ENCODE data around the gene ATMIN. TPM values are rescaled to one million over a fixed set of nuclear protein-coding genes. Genes with fewer than 3 reads are reported as not detected.

The ATMIN gene, protein sequence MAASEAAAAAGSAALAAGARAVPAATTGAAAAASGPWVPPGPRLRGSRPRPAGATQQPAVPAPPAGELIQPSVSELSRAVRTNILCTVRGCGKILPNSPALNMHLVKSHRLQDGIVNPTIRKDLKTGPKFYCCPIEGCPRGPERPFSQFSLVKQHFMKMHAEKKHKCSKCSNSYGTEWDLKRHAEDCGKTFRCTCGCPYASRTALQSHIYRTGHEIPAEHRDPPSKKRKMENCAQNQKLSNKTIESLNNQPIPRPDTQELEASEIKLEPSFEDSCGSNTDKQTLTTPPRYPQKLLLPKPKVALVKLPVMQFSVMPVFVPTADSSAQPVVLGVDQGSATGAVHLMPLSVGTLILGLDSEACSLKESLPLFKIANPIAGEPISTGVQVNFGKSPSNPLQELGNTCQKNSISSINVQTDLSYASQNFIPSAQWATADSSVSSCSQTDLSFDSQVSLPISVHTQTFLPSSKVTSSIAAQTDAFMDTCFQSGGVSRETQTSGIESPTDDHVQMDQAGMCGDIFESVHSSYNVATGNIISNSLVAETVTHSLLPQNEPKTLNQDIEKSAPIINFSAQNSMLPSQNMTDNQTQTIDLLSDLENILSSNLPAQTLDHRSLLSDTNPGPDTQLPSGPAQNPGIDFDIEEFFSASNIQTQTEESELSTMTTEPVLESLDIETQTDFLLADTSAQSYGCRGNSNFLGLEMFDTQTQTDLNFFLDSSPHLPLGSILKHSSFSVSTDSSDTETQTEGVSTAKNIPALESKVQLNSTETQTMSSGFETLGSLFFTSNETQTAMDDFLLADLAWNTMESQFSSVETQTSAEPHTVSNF
- total RNA-seq (2021; ENCODE audit: unreplicated experiment) (46.7 TPM), Bru-seq, nascent RNA (percentile 90 among the genes with signal in this experiment), BruChase-seq, experiment 1, labeled RNA remaining after a 6-hour chase (percentile 97 among the genes with signal in this experiment), BruChase-seq, experiment 2, labeled RNA remaining after a 2-hour chase (percentile 96 among the genes with signal in this experiment)
- 18.0 and 23.2 TPM in 2 replicates for polyA plus RNA-seq (2012)
- long read RNA-seq, full-length matches to known transcripts = 204 of 231 reads
- long read RNA-seq, partial matches to known transcripts = 2 of 231 reads
- long read RNA-seq, other reads (novel, unspliced or antisense) = 25 of 231 reads

DNA sequence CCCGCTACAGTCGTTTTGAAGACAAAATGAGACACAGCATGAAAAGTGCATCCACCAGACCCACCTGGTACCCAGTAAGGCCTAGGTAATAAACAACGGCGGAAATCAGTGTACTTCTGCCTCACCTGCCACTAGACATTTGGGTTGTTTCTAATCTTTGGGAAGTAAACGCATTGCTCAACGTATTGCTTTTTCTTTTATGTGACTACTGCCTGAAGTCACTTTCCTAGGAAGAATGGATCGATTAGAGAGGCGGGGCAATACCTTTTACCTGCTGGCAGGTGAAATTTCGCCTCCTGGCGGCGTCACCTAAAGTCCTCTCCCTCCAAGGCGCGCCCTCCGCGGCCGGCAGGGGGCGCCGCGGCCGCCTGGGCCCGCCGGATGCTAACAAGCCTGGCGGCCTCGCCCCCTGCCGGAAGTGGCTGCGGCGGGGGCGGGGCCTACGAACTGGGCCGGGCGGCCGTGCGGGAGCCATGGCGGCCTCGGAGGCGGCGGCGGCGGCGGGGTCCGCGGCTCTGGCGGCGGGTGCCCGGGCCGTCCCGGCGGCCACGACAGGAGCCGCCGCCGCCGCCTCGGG is at the start of gene ATMIN:
TSS of gene ATMIN (plus strand) at position 445 of the 577 bp plus-strand sequence. CDS start at position 474, 29 bp downstream.
- peak within 1 kb of the TSS; percentile 79 for H3K27ac ChIP-seq (ENCODE audit: low read depth, low read length)
- H3K9me3 ChIP-seq (ENCODE audit: control insufficient read depth in 1 of 2, insufficient read depth in 1 of 2, low read depth in 1 of 2, low read length in 2 of 2) = no peaks in the 10 kb centered on the region
- ATAC-seq (peak; percentile 95), DNase-seq (ENCODE audit: low read depth, low spot score) (peak; percentile 92)
- peak within 1 kb of the TSS; percentile 66 to 73 for H3K4me3 ChIP-seq (replicated peaks in 1 of 2; ENCODE audit: low read depth in 1 of 2, low read length in 2 of 2)
- H3K9ac ChIP-seq (ENCODE audit: low read length) = peak within 1 kb of the TSS; percentile 63
- no peaks in the 10 kb centered on the region for H4K20me1 ChIP-seq (ENCODE audit: insufficient read depth)
- no peaks in the 10 kb centered on the region for H3K27me3 ChIP-seq (ENCODE audit: insufficient read depth, low read length)
- H3K9me2 ChIP-seq (ENCODE audit: insufficient read depth) = no peaks in the 10 kb centered on the region
- H3K36me3 ChIP-seq (ENCODE audit: control insufficient read depth in 1 of 2, insufficient read depth in 2 of 2, low read length in 2 of 2) = peaks cover 3 to 6% of the 10 kb centered on the region in 2 experiments; a peak in 2 of 4 replicates
- BruUV-seq (replicated peaks) = no TSS peak
- H3K4me1 ChIP-seq (ENCODE audit: control insufficient read depth in 1 of 2, insufficient read depth in 2 of 2, low read length in 2 of 2) = peaks cover 10 to 14% of the 10 kb centered on the region in 2 experiments; a peak in 3 of 4 replicates
- ChIA-PET CTCF (interaction anchor here (0.6 to 2.9 kb wide), 31 partner anchors 9 to 703 kb away, joined by 3 to 29 read pairs (median 4); partner anchors contain the start of genes C16orf46, CENPN and CMC2), POLR2A (no interaction called here), RAD21 (ENCODE audit: low non-redundant PET in 1 of 2, low total read pairs in 2 of 2, uncharacterized antibody in 2 of 2, unreplicated experiment in 2 of 2) (interaction anchor here in 1 of 2 experiments (0.6 to 1.8 kb wide), 2 partner anchors 109 to 707 kb away, joined by 3 read pairs; no protein-coding TSS in a partner anchor)
- intact Hi-C loops (cut with micrococcal nuclease) = loop anchor here (1.0 to 10.0 kb wide), 6 partner anchors 28 to 699 kb away; partner anchors contain the start of genes C16orf46 and CENPN
- H3K4me2 ChIP-seq (ENCODE audit: low read length) = peak within 1 kb of the TSS; percentile 86
- peaks cover 42% of the 10 kb centered on the region for H3K79me2 ChIP-seq (ENCODE audit: insufficient read depth, low read length)
- no peak within 1 kb of the TSS for H2AFZ ChIP-seq (ENCODE audit: low read depth, low read length, poor library complexity, severe bottlenecking)
- TF ChIP-seq POLR2A (IDR thresholded peaks at IDR 0.05; ENCODE audit: borderline replicate concordance, extremely low read depth, insufficient read depth, insufficient read length) = peak; percentile 54
- TF ChIP-seq, protein P1, sequence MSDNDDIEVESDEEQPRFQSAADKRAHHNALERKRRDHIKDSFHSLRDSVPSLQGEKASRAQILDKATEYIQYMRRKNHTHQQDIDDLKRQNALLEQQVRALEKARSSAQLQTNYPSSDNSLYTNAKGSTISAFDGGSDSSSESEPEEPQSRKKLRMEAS (IDR thresholded peaks at IDR 0.05) = no peak
- peak; percentile 91 for TF ChIP-seq YY1 (IDR thresholded peaks at IDR 0.05; ENCODE audit: extremely low read depth, insufficient replicate concordance, low read depth, low read length)
- no peak for TF ChIP-seq EZH2phosphoT487 (IDR thresholded peaks at IDR 0.05; ENCODE audit: borderline replicate concordance)
- TF ChIP-seq POLR2AphosphoS5 (IDR thresholded peaks at IDR 0.05; ENCODE audit: low read depth, low read length) = peak; percentile 77
- peak; percentile 91 for TF ChIP-seq RAD21 (IDR thresholded peaks at IDR 0.05; ENCODE audit: low read depth)
- 0 out of 2 replicates have a peak, but pooled peaks have one; percentile 21 for TF ChIP-seq SIN3A (IDR thresholded peaks at IDR 0.05; ENCODE audit: low read depth)
- TF ChIP-seq, protein P2, sequence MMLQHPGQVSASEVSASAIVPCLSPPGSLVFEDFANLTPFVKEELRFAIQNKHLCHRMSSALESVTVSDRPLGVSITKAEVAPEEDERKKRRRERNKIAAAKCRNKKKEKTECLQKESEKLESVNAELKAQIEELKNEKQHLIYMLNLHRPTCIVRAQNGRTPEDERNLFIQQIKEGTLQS (IDR thresholded peaks at IDR 0.05) = no peak
- 0 out of 2 replicates have a peak, but pooled peaks have one; percentile 38 for TF ChIP-seq CEBPB (IDR thresholded peaks at IDR 0.05; ENCODE audit: low read depth)
- no peak; the same call in none of the 2 replicates for TF ChIP-seq SP1 (IDR thresholded peaks at IDR 0.05; ENCODE audit: low read depth)
- TF ChIP-seq CBX3 (IDR thresholded peaks at IDR 0.05; ENCODE audit: low read depth) = peak; percentile 69
- TF ChIP-seq, protein P3, sequence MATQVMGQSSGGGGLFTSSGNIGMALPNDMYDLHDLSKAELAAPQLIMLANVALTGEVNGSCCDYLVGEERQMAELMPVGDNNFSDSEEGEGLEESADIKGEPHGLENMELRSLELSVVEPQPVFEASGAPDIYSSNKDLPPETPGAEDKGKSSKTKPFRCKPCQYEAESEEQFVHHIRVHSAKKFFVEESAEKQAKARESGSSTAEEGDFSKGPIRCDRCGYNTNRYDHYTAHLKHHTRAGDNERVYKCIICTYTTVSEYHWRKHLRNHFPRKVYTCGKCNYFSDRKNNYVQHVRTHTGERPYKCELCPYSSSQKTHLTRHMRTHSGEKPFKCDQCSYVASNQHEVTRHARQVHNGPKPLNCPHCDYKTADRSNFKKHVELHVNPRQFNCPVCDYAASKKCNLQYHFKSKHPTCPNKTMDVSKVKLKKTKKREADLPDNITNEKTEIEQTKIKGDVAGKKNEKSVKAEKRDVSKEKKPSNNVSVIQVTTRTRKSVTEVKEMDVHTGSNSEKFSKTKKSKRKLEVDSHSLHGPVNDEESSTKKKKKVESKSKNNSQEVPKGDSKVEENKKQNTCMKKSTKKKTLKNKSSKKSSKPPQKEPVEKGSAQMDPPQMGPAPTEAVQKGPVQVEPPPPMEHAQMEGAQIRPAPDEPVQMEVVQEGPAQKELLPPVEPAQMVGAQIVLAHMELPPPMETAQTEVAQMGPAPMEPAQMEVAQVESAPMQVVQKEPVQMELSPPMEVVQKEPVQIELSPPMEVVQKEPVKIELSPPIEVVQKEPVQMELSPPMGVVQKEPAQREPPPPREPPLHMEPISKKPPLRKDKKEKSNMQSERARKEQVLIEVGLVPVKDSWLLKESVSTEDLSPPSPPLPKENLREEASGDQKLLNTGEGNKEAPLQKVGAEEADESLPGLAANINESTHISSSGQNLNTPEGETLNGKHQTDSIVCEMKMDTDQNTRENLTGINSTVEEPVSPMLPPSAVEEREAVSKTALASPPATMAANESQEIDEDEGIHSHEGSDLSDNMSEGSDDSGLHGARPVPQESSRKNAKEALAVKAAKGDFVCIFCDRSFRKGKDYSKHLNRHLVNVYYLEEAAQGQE (IDR thresholded peaks at IDR 0.05; ENCODE audit: low read depth) = no peak
- TF ChIP-seq, protein P4, sequence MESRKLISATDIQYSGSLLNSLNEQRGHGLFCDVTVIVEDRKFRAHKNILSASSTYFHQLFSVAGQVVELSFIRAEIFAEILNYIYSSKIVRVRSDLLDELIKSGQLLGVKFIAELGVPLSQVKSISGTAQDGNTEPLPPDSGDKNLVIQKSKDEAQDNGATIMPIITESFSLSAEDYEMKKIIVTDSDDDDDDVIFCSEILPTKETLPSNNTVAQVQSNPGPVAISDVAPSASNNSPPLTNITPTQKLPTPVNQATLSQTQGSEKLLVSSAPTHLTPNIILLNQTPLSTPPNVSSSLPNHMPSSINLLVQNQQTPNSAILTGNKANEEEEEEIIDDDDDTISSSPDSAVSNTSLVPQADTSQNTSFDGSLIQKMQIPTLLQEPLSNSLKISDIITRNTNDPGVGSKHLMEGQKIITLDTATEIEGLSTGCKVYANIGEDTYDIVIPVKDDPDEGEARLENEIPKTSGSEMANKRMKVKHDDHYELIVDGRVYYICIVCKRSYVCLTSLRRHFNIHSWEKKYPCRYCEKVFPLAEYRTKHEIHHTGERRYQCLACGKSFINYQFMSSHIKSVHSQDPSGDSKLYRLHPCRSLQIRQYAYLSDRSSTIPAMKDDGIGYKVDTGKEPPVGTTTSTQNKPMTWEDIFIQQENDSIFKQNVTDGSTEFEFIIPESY (IDR thresholded peaks at IDR 0.05; ENCODE audit: extremely low read depth, insufficient replicate concordance, low read length) = peak; percentile 47
- TF ChIP-seq SRF (IDR thresholded peaks at IDR 0.05; ENCODE audit: low read depth) = peak; percentile 58

Measured in HCT116 (cell line).